ENCODE measurements around the gene LRP11. TPM values are rescaled to one million over a fixed set of nuclear protein-coding genes. Genes with fewer than 3 reads are reported as not detected.

LRP11 gene
- total and polyA plus RNA-seq, 9 of the 15 experiments (the other 6 are each of a cell fraction or from before 2014, with no cell fraction given), result 0.51 to 3.5 (median 2.4) TPM

DNA sequence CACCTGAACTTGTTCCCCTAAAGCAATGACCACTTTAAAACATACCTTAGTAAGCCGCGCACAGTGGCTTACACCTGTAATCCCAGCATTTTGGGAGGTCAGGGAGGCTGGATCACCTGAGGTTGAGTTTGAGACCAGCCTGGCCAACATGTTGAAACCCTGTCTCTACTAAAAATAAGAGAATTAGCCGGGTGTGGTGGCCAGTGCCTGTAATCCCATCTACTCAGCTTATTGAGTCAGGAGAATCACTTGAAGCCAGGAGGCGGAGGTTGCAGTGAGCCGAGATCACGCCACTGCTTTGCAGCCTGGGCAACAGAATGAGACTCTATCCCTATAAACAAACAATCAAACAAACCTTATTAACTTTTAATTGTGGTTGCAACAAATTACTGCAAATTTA is 35.3 kb upstream of the LRP11 start:
- no peaks in the 10 kb centered on the region for H3K9me1 ChIP-seq (ENCODE audit: control insufficient read depth, insufficient read depth, low read length)
- H2AFZ ChIP-seq (ENCODE audit: low read depth, low read length), result no peak overlapping the region
- ATAC-seq, result no peak
- no peak for FAIRE-seq
- intact Hi-C loops (cut with micrococcal nuclease) (no loop called here), in situ Hi-C loops (cut with MboI) (no loop called here)
- H3K27ac ChIP-seq (ENCODE audit: extremely low read depth, low read depth, low read length), result no peak overlapping the region
- H4K20me1 ChIP-seq (replicated peaks; ENCODE audit: control insufficient read depth, insufficient read depth, low read length), result no peaks in the 10 kb centered on the region
- 10% methylated on average over 6 of the region's 6 CpGs for WGBS (ENCODE audit: insufficient coverage, low coverage, missing lambda C conversion rate)
- H3K4me1 ChIP-seq (replicated peaks in 1 of 2; ENCODE audit: control insufficient read depth in 2 of 2, insufficient read depth in 2 of 2, low read length in 2 of 2), result no peaks in the 10 kb centered on the region
- ChIA-PET CTCF (ENCODE audit: low intra/inter-chr PET ratio) (interaction anchor here (1.0 to 1.2 kb wide), 2 partner anchors 59 to 65 kb away, joined by 3 to 4 read pairs; no protein-coding TSS in a partner anchor), POLR2A (interaction anchor here (0.6 to 1.2 kb wide), 3 partner anchors 10 to 16 kb away, joined by 3 to 6 read pairs (median 4); no protein-coding TSS in a partner anchor)
- H3K9ac ChIP-seq (ENCODE audit: insufficient read depth in 1 of 2, low read depth in 2 of 2, low read length in 2 of 2), result no peak overlapping the region
- H3K4me2 ChIP-seq (ENCODE audit: insufficient read depth, low read length), result no peak overlapping the region
- H3K4me3 ChIP-seq, result no peak overlapping the region
- no peak for DNase-seq (ENCODE audit: extremely low read depth in 1 of 4, low spot score in 3 of 4)
- H3K36me3 ChIP-seq (ENCODE audit: control insufficient read depth, insufficient read depth, low read length), result no peaks in the 10 kb centered on the region
- no peaks in the 10 kb centered on the region for H3K9me3 ChIP-seq (replicated peaks; ENCODE audit: control insufficient read depth, insufficient read depth, low read depth, low read length)
- H3K79me2 ChIP-seq (ENCODE audit: control insufficient read depth, insufficient read depth, low read length), result no peaks in the 10 kb centered on the region
- H3K27me3 ChIP-seq (ENCODE audit: control insufficient read depth in 2 of 2, insufficient read depth in 2 of 2, low read length in 2 of 2), result peaks cover 46 to 81% of the 10 kb centered on the region in 2 experiments
- BruUV-seq (replicated peaks), result no TSS peak
- TF ChIP-seq TAF15 (IDR thresholded peaks at IDR 0.05; ENCODE audit: low read depth, low read length), result no peak
- TF ChIP-seq ZNF445 (CRISPR knock-in tag; IDR thresholded peaks at IDR 0.05; ENCODE audit: low read depth), result no peak
- TF ChIP-seq, protein P1, sequence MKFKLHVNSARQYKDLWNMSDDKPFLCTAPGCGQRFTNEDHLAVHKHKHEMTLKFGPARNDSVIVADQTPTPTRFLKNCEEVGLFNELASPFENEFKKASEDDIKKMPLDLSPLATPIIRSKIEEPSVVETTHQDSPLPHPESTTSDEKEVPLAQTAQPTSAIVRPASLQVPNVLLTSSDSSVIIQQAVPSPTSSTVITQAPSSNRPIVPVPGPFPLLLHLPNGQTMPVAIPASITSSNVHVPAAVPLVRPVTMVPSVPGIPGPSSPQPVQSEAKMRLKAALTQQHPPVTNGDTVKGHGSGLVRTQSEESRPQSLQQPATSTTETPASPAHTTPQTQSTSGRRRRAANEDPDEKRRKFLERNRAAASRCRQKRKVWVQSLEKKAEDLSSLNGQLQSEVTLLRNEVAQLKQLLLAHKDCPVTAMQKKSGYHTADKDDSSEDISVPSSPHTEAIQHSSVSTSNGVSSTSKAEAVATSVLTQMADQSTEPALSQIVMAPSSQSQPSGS (CRISPR knock-in tag; IDR thresholded peaks at IDR 0.05), result no peak
- no peak for TF ChIP-seq JUN (IDR thresholded peaks at IDR 0.05; ENCODE audit: borderline replicate concordance, low read depth, low read length)
- TF ChIP-seq JUN (CRISPR knock-in tag; IDR thresholded peaks at IDR 0.05; ENCODE audit: borderline replicate concordance), result no peak
- no peak for TF ChIP-seq ELF2 (CRISPR knock-in tag; IDR thresholded peaks at IDR 0.05)
- TF ChIP-seq ZC3H8 (IDR thresholded peaks at IDR 0.05), result no peak
- no peak for TF ChIP-seq EWSR1 (IDR thresholded peaks at IDR 0.05; ENCODE audit: borderline replicate concordance, low read depth, partially characterized antibody)
- no peak for TF ChIP-seq ZSCAN29 (IDR thresholded peaks at IDR 0.05)
- TF ChIP-seq, protein P2, sequence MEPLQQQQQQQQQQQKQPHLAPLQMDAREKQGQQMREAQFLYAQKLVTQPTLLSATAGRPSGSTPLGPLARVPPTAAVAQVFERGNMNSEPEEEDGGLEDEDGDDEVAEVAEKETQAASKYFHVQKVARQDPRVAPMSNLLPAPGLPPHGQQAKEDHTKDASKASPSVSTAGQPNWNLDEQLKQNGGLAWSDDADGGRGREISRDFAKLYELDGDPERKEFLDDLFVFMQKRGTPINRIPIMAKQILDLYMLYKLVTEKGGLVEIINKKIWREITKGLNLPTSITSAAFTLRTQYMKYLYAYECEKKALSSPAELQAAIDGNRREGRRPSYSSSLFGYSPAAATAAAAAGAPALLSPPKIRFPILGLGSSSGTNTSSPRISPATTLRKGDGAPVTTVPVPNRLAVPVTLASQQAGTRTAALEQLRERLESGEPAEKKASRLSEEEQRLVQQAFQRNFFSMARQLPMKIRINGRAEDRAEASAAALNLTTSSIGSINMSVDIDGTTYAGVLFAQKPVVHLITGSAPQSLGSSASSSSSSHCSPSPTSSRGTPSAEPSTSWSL (CRISPR knock-in tag; IDR thresholded peaks at IDR 0.05; ENCODE audit: borderline replicate concordance), result no peak
- TF ChIP-seq KLF16 (IDR thresholded peaks at IDR 0.05), result no peak
- no peak for TF ChIP-seq MAFG (tag; conservative IDR thresholded peaks at IDR 0.05)
- TF ChIP-seq, protein P3, sequence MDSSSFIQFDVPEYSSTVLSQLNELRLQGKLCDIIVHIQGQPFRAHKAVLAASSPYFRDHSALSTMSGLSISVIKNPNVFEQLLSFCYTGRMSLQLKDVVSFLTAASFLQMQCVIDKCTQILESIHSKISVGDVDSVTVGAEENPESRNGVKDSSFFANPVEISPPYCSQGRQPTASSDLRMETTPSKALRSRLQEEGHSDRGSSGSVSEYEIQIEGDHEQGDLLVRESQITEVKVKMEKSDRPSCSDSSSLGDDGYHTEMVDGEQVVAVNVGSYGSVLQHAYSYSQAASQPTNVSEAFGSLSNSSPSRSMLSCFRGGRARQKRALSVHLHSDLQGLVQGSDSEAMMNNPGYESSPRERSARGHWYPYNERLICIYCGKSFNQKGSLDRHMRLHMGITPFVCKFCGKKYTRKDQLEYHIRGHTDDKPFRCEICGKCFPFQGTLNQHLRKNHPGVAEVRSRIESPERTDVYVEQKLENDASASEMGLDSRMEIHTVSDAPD (CRISPR knock-in tag; IDR thresholded peaks at IDR 0.05), result no peak
- TF ChIP-seq, protein P4, sequence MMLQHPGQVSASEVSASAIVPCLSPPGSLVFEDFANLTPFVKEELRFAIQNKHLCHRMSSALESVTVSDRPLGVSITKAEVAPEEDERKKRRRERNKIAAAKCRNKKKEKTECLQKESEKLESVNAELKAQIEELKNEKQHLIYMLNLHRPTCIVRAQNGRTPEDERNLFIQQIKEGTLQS (IDR thresholded peaks at IDR 0.05), result no peak
- TF ChIP-seq, protein P4 (CRISPR knock-in tag; conservative IDR thresholded peaks at IDR 0.05), result no peak
- no peak for TF ChIP-seq E2F1 (CRISPR knock-in tag; IDR thresholded peaks at IDR 0.05)
- no peak for TF ChIP-seq PTRF (tag; IDR thresholded peaks at IDR 0.05)
